GM23338 (cell line): Measurements from ENCODE around the gene AHNAK. TPM values are rescaled to one million over a fixed set of nuclear protein-coding genes. Genes with fewer than 3 reads are reported as not detected.

ENCODE experiments used
- ATAC-seq: fragments of 200-7000 bp; cut with Tn5 transposase; 3 replicates; pipeline ENCODE4 v1.9.1; 2020
- DNase-seq: peaks from one replicate; pipeline ENCODE4 v3.0.0-alpha.2; 2015; ENCODE audit warnings: low spot score
- H2AFZ ChIP-seq: fragments of 200-600 bp; sonication (generic); 2 replicates; pipeline ENCODE4 v1.8.0; 2016; ENCODE audit warnings: antibody characterized with exemption, mild to moderate bottlenecking, moderate library complexity
- H3F3A ChIP-seq: fragments of 200-600 bp; sonication (generic); replicated peaks from 2 replicates; pipeline ENCODE4 v1.8.0; 2017; ENCODE audit warnings: antibody characterized with exemption, mixed run types, low read depth
- H3K27ac ChIP-seq: fragments of 200-600 bp; sonication (generic); 2 replicates; pipeline ENCODE4 v1.6.1; 2016; ENCODE audit warnings: low read depth
- H3K27me3 ChIP-seq: fragments of 200-600 bp; sonication (generic); 2 replicates; pipeline ENCODE4 v1.8.0; 2016; ENCODE audit warnings: mild to moderate bottlenecking, mixed run types, moderate library complexity; ENCODE audit not compliant: insufficient read depth
- H3K36me3 ChIP-seq: fragments of 200-600 bp; sonication (generic); 2 replicates; pipeline ENCODE4 v1.8.0; 2016; ENCODE audit warnings: mild to moderate bottlenecking; ENCODE audit not compliant: insufficient read depth
- H3K4me1 ChIP-seq: fragments of 200-600 bp; sonication (generic); 2 replicates; pipeline ENCODE4 v1.8.0; 2016; ENCODE audit warnings: mild to moderate bottlenecking, moderate library complexity; ENCODE audit not compliant: insufficient read depth
- H3K4me2 ChIP-seq: fragments of 200-600 bp; sonication (generic); 2 replicates; pipeline ENCODE4 v1.7.1; 2017; ENCODE audit warnings: mixed run types
- H3K4me3 ChIP-seq: fragments of 200-600 bp; sonication (generic); 2 replicates; pipeline ENCODE4 v1.6.1; 2016; ENCODE audit warnings: mixed run types
- H3K79me2 ChIP-seq: fragments of 200-600 bp; sonication (generic); replicated peaks from 2 replicates; pipeline ENCODE4 v1.8.0; 2017; ENCODE audit warnings: mild to moderate bottlenecking; ENCODE audit not compliant: insufficient read depth
- H3K9me2 ChIP-seq: fragments of 200-600 bp; sonication (generic); 2 replicates; pipeline ENCODE4 v1.8.0; 2017; ENCODE audit not compliant: insufficient read depth
- H4K20me1 ChIP-seq: fragments of 200-600 bp; sonication (generic); replicated peaks from 2 replicates; pipeline ENCODE4 v1.8.0; 2017; ENCODE audit warnings: mild to moderate bottlenecking; ENCODE audit not compliant: insufficient read depth
- H3K27ac Mint-ChIP-seq: 2 replicates; pipeline ENCODE4 v1.8.0; 2020; ENCODE audit warnings: inconsistent platforms, mild to moderate bottlenecking, moderate library complexity, mixed read lengths
- H3K27me3 Mint-ChIP-seq: 3 replicates; pipeline ENCODE4 v1.8.0; 2022; ENCODE audit warnings: low read depth, mild to moderate bottlenecking, moderate library complexity, mixed read lengths, inconsistent platforms; ENCODE audit not compliant: insufficient read depth, poor library complexity
- H3K36me3 Mint-ChIP-seq: 3 replicates; pipeline ENCODE4 v1.8.0; 2021; ENCODE audit warnings: low read depth, mild to moderate bottlenecking, inconsistent platforms, moderate library complexity, mixed read lengths
- H3K4me1 Mint-ChIP-seq: 3 replicates; pipeline ENCODE4 v1.8.0; 2020; ENCODE audit warnings: mild to moderate bottlenecking, inconsistent platforms, mixed read lengths
- H3K4me3 Mint-ChIP-seq: 3 replicates; pipeline ENCODE4 v1.8.0; 2021; ENCODE audit warnings: moderate library complexity, mild to moderate bottlenecking, inconsistent platforms, mixed read lengths
- H3K9me3 Mint-ChIP-seq: 3 replicates; pipeline ENCODE4 v1.8.0; 2020; ENCODE audit warnings: moderate library complexity, mild to moderate bottlenecking, inconsistent platforms, mixed read lengths
- CREB1 ChIP-seq: fragments of 250-450 bp; sonication (Bioruptor Pico); IDR thresholded peaks from 2 replicates; pipeline ENCODE4 v1.5.0; 2020; ENCODE audit warnings: low read depth, mild to moderate bottlenecking, moderate library complexity
- ETS1 ChIP-seq: IDR thresholded peaks from 2 replicates; pipeline ENCODE4 v1.6.1; 2016; ENCODE audit warnings: antibody characterized with exemption
- EZH2 ChIP-seq: fragments of 200-600 bp; sonication (generic); IDR thresholded peaks from one replicate; pipeline ENCODE4 v1.8.0; 2017; ENCODE audit warnings: antibody characterized with exemption, mild to moderate bottlenecking, low read depth; ENCODE audit not compliant: unreplicated experiment
- EZH2phosphoT487 ChIP-seq: fragments of 200-600 bp; sonication (generic); IDR thresholded peaks from one replicate; pipeline ENCODE4 v1.8.1; 2018; ENCODE audit warnings: antibody characterized with exemption; ENCODE audit not compliant: unreplicated experiment
- STAT1 ChIP-seq: IDR thresholded peaks from one replicate; pipeline ENCODE4 v1.6.1; 2016; ENCODE audit warnings: antibody characterized with exemption; ENCODE audit not compliant: unreplicated experiment
- ZNF114 ChIP-seq: fragments of 250-450 bp; sonication (Bioruptor Pico); IDR thresholded peaks from 2 replicates; pipeline ENCODE4 v1.5.0; 2020; ENCODE audit warnings: mild to moderate bottlenecking, moderate library complexity
- ZNF331 ChIP-seq: fragments of 250-450 bp; sonication (Bioruptor Pico); IDR thresholded peaks from 2 replicates; pipeline ENCODE4 v1.5.0; 2020; ENCODE audit warnings: low read depth, mild to moderate bottlenecking, moderate library complexity
- ZNF462 ChIP-seq: fragments of 250-450 bp; sonication (Bioruptor Pico); IDR thresholded peaks from 2 replicates; pipeline ENCODE4 v1.5.0; 2020; ENCODE audit warnings: mild to moderate bottlenecking, moderate library complexity
- polyA plus RNA-seq: library from polyadenylated mRNA; unstranded; fragments of >200 nt; fragmentation: Nextera tagmentation; extraction: Ambion mirVana; gene quantifications from 2 replicates; pipeline ENCODE4 v1.2.1, GENCODE V29; 2016
- total RNA-seq: library from RNA; depleted of rRNA; stranded (reverse); fragments of >200 nt; shearing (Covaris generic); gene quantifications from 2 replicates; pipeline ENCODE4 v1.2.3, GENCODE V29; 2014
- TF ChIP-seq, protein P1 (sequence below), 2 experiments: fragments of 200-600 bp in 1 of 2; sonication (generic) in 1 of 2; conservative IDR thresholded peaks; 2 replicates each; pipeline versions ENCODE4 v1.5.1 to v1.6.1; 2016 to 2017; ENCODE audit warnings: antibody characterized with exemption in 2 of 2, low read depth in 2 of 2, mild to moderate bottlenecking in 2 of 2, moderate library complexity in 1 of 2

Gene AHNAK
- total and polyA plus RNA-seq, 2 experiments from 2014 or later: 0.91 to 2.1 TPM

DNA sequence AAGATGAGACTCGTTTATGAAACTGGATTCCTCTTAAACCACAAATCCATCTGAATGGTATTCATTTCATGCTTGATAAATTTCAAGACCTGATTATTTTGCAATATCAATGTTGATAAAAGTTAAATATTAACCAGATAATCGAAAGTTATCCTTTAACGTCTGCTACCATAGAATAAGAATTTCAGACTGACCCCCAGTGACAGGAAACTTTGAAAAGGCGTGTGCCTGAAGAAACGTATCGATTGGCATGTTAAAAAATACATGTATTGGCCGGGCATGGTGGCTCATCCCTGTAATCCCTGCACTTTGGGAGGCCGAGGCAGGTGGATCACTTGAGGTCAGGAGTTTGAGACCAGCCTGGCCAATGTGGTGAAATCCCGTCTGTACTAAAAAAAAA lies 113.9 kb downstream of the AHNAK start:
- H3K27ac ChIP-seq: no peak overlapping the region
- DNase-seq (no peak), ATAC-seq (no peak)
- Mint-ChIP-seq H3K27me3 (peaks cover 9% of the 10 kb centered on the region), H3K4me1 (peaks cover 7% of the 10 kb centered on the region; the same call in 1 of the 3 replicates), H3K27ac (no peak overlapping the region), H3K4me3 (no peak overlapping the region), H3K9me3 (peaks cover 3% of the 10 kb centered on the region; the same call in 1 of the 3 replicates), H3K36me3 (no peaks in the 10 kb centered on the region; the same call in 2 of the 3 replicates)
- no peaks in the 10 kb centered on the region for H3K27me3 ChIP-seq
- no peak overlapping the region for H3K4me3 ChIP-seq
- H3K9me2 ChIP-seq: no peaks in the 10 kb centered on the region
- TF ChIP-seq EZH2phosphoT487 (no peak), ZNF462 (CRISPR knock-in tag) (no peak), CREB1 (no peak), ZNF331 (CRISPR knock-in tag) (no peak)
- no peaks in the 10 kb centered on the region for H3K36me3 ChIP-seq
- H3K79me2 ChIP-seq: no peaks in the 10 kb centered on the region
- H4K20me1 ChIP-seq: no peaks in the 10 kb centered on the region
- no peaks in the 10 kb centered on the region for H3K4me1 ChIP-seq
- H3K4me2 ChIP-seq: no peak overlapping the region
- H3F3A ChIP-seq: 0 out of 2 replicates have a peak, but pooled peaks cover 4% of the 10 kb centered on the region
- no peak overlapping the region for H2AFZ ChIP-seq

DNA sequence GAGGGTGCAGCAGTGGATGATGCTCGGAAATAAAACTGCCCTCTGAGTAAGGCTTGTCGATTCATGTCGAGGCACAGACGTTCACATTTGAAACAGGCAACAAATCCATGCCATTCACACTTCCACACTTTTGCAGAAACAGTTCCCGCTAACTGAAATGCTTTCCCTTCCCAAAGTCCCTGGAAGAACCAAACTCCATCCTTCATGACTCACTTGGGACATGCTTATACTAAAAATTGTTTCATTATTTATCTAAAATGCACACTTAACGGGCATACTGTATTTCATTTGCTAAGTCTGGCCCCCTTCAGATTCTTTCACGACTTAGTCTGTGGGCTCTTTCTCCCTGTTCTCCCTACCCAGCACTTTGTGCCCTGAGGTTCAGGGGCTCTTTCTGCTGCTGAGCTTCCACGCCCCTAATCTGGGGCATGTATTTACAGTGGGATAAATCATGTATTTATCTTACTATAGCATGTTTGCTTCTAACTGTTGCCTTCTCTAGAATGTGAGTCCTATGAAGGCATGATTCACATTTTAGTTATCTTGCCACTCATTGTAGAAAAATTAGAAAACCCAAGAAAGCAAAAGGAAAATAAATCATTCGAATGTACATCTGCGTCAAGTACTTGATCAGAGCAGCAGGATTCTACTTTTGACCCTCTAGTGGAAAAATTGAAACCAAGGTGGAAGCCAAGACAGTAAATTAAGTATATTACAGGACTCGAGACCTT lies 115.3 kb downstream of the AHNAK start:
- no peak overlapping the region for H3K27ac Mint-ChIP-seq
- Histone ChIP-seq H3K79me2 (no peaks in the 10 kb centered on the region), H3K36me3 (no peaks in the 10 kb centered on the region), H4K20me1 (no peaks in the 10 kb centered on the region), H2AFZ (no peak overlapping the region), H3F3A (0 out of 2 replicates have a peak, but pooled peaks cover 6% of the 10 kb centered on the region), H3K4me3 (no peak overlapping the region), H3K27me3 (no peaks in the 10 kb centered on the region), H3K9me2 (no peaks in the 10 kb centered on the region), H3K27ac (no peak overlapping the region), H3K4me2 (no peak overlapping the region), H3K4me1 (no peaks in the 10 kb centered on the region)
- H3K4me3 Mint-ChIP-seq: no peak overlapping the region
- H3K9me3 Mint-ChIP-seq: peaks cover 3% of the 10 kb centered on the region; the same call in 1 of the 3 replicates
- peaks cover 12% of the 10 kb centered on the region for H3K4me1 Mint-ChIP-seq
- ATAC-seq (no peak), DNase-seq (no peak)
- peaks cover 9% of the 10 kb centered on the region for H3K27me3 Mint-ChIP-seq
- H3K36me3 Mint-ChIP-seq: no peaks in the 10 kb centered on the region; the same call in 2 of the 3 replicates
- TF ChIP-seq EZH2 (no peak), STAT1 (no peak), ETS1 (no peak), ZNF331 (CRISPR knock-in tag) (no peak), CREB1 (no peak), ZNF114 (CRISPR knock-in tag) (no peak)
- TF ChIP-seq, protein P1, sequence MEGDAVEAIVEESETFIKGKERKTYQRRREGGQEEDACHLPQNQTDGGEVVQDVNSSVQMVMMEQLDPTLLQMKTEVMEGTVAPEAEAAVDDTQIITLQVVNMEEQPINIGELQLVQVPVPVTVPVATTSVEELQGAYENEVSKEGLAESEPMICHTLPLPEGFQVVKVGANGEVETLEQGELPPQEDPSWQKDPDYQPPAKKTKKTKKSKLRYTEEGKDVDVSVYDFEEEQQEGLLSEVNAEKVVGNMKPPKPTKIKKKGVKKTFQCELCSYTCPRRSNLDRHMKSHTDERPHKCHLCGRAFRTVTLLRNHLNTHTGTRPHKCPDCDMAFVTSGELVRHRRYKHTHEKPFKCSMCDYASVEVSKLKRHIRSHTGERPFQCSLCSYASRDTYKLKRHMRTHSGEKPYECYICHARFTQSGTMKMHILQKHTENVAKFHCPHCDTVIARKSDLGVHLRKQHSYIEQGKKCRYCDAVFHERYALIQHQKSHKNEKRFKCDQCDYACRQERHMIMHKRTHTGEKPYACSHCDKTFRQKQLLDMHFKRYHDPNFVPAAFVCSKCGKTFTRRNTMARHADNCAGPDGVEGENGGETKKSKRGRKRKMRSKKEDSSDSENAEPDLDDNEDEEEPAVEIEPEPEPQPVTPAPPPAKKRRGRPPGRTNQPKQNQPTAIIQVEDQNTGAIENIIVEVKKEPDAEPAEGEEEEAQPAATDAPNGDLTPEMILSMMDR (conservative IDR thresholded peaks at IDR 0.05; ENCODE audit: low read depth in 2 of 2): no peak
